ENCODE results near the gene PCDHGC3.

The PCDHGC3 gene

DNA sequence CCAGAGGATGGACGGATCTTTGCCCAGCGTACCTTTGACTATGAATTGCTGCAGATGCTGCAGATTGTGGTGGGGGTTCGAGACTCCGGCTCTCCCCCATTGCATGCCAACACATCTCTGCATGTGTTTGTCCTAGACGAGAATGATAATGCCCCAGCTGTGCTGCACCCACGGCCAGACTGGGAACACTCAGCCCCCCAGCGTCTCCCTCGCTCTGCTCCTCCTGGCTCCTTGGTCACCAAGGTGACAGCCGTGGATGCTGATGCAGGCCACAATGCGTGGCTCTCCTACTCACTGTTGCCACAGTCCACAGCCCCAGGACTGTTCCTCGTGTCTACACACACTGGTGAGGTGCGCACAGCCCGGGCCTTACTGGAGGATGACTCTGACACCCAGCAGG is 15.0 kb downstream of the PCDHGC3 start:
- Histone ChIP-seq H3K36me3 (ENCODE audit: control insufficient read depth, low read length) (peaks cover 94% of the 10 kb centered on the region), H3K4me1 (ENCODE audit: control insufficient read depth, low read length) (peaks cover 71% of the 10 kb centered on the region), H3K79me2 (ENCODE audit: control insufficient read depth, low read length) (peaks cover 84% of the 10 kb centered on the region), H3K4me2 (ENCODE audit: low read length) (peak overlapping the region; percentile 63), H3K27me3 (ENCODE audit: control insufficient read depth, low read length) (no peaks in the 10 kb centered on the region), H3K27ac (ENCODE audit: low read depth, low read length) (no peak overlapping the region), H3K9me3 (ENCODE audit: control insufficient read depth, insufficient read depth, low read length) (no peaks in the 10 kb centered on the region), H3K4me3 (ENCODE audit: low read length) (peak overlapping the region; percentile 58), H3F3A (ENCODE audit: control insufficient read depth, insufficient read depth) (peaks cover 5% of the 10 kb centered on the region; the same call in 1 of the 2 replicates), H4K20me1 (ENCODE audit: control insufficient read depth, insufficient read depth, low read depth, low read length) (no peaks in the 10 kb centered on the region), H3K9me2 (replicated peaks; ENCODE audit: control insufficient read depth, low read length) (no peaks in the 10 kb centered on the region)
- TF ChIP-seq EZH2phosphoT487 (IDR thresholded peaks at IDR 0.05; ENCODE audit: borderline replicate concordance, low read length), result no peak
- TF ChIP-seq, protein P1, sequence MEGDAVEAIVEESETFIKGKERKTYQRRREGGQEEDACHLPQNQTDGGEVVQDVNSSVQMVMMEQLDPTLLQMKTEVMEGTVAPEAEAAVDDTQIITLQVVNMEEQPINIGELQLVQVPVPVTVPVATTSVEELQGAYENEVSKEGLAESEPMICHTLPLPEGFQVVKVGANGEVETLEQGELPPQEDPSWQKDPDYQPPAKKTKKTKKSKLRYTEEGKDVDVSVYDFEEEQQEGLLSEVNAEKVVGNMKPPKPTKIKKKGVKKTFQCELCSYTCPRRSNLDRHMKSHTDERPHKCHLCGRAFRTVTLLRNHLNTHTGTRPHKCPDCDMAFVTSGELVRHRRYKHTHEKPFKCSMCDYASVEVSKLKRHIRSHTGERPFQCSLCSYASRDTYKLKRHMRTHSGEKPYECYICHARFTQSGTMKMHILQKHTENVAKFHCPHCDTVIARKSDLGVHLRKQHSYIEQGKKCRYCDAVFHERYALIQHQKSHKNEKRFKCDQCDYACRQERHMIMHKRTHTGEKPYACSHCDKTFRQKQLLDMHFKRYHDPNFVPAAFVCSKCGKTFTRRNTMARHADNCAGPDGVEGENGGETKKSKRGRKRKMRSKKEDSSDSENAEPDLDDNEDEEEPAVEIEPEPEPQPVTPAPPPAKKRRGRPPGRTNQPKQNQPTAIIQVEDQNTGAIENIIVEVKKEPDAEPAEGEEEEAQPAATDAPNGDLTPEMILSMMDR (IDR thresholded peaks at IDR 0.05; ENCODE audit: low read depth, low read length, poor library complexity, severe bottlenecking), result no peak

DNA sequence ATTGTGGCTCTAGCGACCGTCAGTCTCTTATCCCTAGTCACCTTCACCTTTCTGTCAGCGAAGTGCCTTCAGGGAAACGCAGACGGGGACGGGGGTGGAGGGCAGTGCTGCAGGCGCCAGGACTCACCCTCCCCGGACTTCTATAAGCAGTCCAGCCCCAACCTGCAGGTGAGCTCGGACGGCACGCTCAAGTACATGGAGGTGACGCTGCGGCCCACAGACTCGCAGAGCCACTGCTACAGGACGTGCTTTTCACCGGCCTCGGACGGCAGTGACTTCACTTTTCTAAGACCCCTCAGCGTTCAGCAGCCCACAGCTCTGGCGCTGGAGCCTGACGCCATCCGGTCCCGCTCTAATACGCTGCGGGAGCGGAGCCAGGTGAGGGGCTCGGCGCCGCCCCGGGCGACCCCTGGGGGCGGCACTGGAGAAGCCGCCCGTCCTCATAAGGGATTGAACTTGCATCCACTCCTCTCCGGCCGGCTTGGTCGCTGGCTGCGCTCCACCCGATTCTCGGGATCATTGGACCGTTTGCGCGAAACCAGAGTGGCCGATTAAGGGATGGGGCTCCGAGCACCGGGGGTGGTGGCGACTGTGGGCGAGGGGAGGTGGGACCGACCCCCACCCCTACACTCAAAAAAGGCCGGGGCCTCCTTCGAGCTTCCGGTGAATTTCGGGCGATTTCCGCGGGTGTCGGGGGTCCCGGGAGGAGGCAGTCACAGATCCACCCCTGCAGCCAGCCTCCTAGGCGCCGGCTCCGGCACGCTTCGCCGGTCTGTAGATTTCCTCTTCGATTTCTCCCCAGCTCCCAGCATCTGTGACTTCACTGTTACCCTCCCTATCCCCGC is 15.8 kb downstream of the PCDHGC3 start:
- Histone ChIP-seq H3F3A (ENCODE audit: control insufficient read depth, insufficient read depth) (peaks cover 5% of the 10 kb centered on the region; the same call in 1 of the 2 replicates), H3K79me2 (ENCODE audit: control insufficient read depth, low read length) (peaks cover 76% of the 10 kb centered on the region), H3K4me1 (ENCODE audit: control insufficient read depth, low read length) (peaks cover 71% of the 10 kb centered on the region), H3K36me3 (ENCODE audit: control insufficient read depth, low read length) (peaks cover 94% of the 10 kb centered on the region), H4K20me1 (ENCODE audit: control insufficient read depth, insufficient read depth, low read depth, low read length) (no peaks in the 10 kb centered on the region), H3K9me3 (ENCODE audit: control insufficient read depth, insufficient read depth, low read length) (no peaks in the 10 kb centered on the region), H3K27ac (ENCODE audit: low read depth, low read length) (no peak overlapping the region), H3K4me3 (ENCODE audit: low read length) (peak overlapping the region; percentile 58), H3K9me2 (replicated peaks; ENCODE audit: control insufficient read depth, low read length) (no peaks in the 10 kb centered on the region), H3K27me3 (ENCODE audit: control insufficient read depth, low read length) (no peaks in the 10 kb centered on the region), H3K4me2 (ENCODE audit: low read length) (peak overlapping the region; percentile 63)
- no peak for TF ChIP-seq EZH2phosphoT487 (IDR thresholded peaks at IDR 0.05; ENCODE audit: borderline replicate concordance, low read length)
- TF ChIP-seq, protein P1 (IDR thresholded peaks at IDR 0.05; ENCODE audit: low read depth, low read length, poor library complexity, severe bottlenecking), result no peak

DNA sequence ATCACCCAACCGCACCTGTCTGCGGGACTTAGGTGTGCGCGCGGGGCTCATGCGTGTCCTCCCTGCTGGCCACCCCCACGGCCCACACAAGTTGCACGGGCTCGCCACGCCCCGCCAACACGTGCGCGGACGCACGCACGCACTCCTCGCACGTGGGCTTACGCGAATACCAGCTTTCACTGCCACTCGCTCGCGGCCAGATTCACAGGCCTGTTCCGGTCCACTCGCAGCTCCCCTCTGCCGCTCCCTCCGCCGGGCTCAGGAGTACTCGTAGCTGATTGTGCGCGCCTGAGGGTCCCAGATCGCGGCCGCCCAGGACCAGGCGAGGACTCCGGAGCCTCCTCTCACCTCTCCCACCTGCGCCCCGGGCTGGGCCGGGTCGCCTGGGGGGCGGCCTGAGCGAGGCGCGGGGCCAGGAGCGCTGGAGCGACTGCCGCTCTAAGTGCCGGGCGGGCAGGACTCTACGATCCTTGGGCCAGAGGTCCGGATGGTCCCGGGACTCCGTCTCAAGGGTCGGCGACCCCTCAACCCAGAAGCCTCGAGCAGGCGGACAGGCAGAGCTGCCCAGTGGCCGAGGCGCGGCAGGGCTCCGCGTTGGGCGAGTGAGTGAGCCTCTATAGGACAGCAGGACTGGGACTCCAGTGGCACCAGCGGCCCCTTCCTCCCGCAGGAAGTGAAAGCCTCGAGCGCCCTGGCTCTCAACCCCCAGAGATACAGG is 16.6 kb downstream of the PCDHGC3 start:
- TF ChIP-seq EZH2phosphoT487 (IDR thresholded peaks at IDR 0.05; ENCODE audit: borderline replicate concordance, low read length), result no peak
- TF ChIP-seq, protein P1 (IDR thresholded peaks at IDR 0.05; ENCODE audit: low read depth, low read length, poor library complexity, severe bottlenecking), result no peak
- Histone ChIP-seq H3K9me3 (ENCODE audit: control insufficient read depth, insufficient read depth, low read length) (no peaks in the 10 kb centered on the region), H3F3A (ENCODE audit: control insufficient read depth, insufficient read depth) (peaks cover 5% of the 10 kb centered on the region; the same call in 1 of the 2 replicates), H3K9me2 (replicated peaks; ENCODE audit: control insufficient read depth, low read length) (no peaks in the 10 kb centered on the region), H3K36me3 (ENCODE audit: control insufficient read depth, low read length) (peaks cover 93% of the 10 kb centered on the region), H3K27ac (ENCODE audit: low read depth, low read length) (no peak overlapping the region), H3K79me2 (ENCODE audit: control insufficient read depth, low read length) (peaks cover 68% of the 10 kb centered on the region), H4K20me1 (ENCODE audit: control insufficient read depth, insufficient read depth, low read depth, low read length) (no peaks in the 10 kb centered on the region), H3K4me3 (ENCODE audit: low read length) (peak overlapping the region; percentile 58), H3K4me2 (ENCODE audit: low read length) (peak overlapping the region; percentile 63), H3K27me3 (ENCODE audit: control insufficient read depth, low read length) (no peaks in the 10 kb centered on the region), H3K4me1 (ENCODE audit: control insufficient read depth, low read length) (peaks cover 71% of the 10 kb centered on the region)

Data from DOHH2 (cell line).